ENCODE results near the gene FSTL4.
A peak's percentile ranks its signal among the peaks of the same experiment; 100 is the strongest.

FSTL4 gene

GRCh38 chr5:133389066-133389590 is 223.2 kb downstream of the FSTL4 start:
- no peak for DNase-seq

DNA sequence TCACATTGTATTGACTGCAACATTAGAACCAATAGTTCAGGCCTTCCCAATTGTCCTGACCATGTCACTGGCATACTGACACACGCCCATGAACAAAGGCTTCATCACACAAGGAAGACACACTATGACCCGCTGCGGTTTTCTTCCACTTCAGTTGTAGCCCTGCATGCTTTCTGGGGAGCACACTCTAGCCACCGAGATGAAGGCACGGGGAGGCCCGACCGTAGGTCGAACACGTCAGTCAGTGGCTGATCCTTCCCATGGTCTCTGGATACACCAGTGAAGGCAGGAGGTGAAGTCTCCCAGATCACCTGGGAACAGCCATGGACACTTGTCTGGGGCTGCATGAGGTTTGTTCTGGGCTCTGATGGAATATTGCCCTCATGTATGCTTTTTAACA is 224.7 kb downstream of the FSTL4 start:
- DNase-seq = no peak

- no peak for DNase-seq
Measured at GRCh38 chr5:133387091-133387490, 225.2 kb downstream of the FSTL4 start.

GRCh38 chr5:133386662-133387061 is 225.7 kb downstream of the FSTL4 start:
- peak in 1 of 56 donors; percentile 27 for DNase-seq

DNA sequence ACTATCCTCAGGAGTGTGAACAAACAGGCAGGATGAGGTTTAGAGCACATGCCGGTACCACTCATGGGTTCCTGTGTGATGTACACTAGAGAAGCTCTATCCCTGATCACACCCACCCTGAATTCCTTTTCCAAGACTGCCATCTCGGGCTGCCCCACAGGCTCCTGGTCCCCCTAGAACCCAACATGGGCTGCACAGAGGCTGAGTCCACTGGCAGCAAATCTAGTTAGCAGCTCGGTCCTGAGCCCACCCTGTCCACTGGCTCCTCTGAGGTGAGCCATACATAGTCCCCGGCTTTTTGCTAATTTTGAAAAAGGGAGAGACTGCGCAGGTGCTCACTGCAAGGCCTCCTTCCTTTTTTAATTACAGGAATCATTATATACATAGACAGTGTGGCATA is 227.0 kb downstream of the FSTL4 start:
- DNase-seq = no peak

DNA sequence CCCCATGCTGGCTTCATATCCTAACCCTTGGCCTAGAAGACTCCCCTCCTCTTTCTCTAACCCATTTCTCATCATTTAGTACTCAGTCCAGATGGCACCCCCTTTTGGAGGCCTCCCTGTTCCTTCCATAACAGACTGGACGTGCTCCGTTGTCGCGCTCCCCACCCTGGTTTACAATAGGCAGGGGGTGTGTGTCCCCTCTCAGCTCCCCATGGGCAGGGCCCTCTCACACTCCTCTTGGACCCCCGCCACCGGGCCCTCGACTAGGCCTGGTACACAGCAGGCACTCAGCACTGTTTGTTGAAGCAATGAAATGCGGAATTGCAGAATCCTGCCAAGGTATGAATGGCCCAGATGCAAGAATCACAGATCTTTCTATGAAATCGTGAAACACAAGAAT is 227.4 kb downstream of the FSTL4 start:
- DNase-seq = no peak

DNA sequence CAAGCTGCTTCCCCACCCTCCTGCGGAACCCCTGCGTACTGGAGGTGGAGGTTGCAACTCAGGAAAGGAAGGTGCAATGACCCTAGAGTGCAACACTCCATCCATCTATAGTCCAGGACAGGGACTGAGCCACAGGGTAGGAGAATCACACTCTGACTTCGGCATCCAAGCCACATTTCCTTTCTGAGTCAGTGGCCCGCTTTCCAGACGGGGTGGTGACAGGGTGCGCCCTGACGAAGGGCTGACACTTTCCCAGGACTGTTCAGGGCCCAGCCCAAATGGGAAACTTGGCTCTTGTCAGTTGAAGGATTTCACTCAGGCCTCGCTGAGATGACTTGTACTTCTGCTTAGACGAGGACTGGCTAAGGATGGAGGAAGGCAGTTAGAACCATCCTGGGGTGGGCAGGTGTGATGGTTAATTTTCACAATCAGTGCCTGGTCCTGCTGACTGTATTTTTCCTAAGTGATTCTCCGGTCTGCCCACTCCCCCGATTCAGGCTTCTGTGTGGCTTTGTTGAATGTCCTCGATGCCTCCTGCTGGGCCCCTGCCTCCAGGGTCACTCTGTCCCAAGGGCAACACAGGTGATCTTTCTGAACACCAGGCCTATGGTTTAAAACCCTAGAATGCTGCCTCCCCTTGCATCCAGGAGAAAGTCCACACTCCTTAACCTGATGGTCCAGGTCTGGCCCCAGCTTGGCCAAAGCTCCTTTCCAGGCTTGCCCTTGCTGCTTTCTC is 228.1 kb downstream of the FSTL4 start:
- no peak for DNase-seq

GRCh38 chr5:133383580-133383939 is 228.8 kb downstream of the FSTL4 start:
- DNase-seq = no peak

DNA sequence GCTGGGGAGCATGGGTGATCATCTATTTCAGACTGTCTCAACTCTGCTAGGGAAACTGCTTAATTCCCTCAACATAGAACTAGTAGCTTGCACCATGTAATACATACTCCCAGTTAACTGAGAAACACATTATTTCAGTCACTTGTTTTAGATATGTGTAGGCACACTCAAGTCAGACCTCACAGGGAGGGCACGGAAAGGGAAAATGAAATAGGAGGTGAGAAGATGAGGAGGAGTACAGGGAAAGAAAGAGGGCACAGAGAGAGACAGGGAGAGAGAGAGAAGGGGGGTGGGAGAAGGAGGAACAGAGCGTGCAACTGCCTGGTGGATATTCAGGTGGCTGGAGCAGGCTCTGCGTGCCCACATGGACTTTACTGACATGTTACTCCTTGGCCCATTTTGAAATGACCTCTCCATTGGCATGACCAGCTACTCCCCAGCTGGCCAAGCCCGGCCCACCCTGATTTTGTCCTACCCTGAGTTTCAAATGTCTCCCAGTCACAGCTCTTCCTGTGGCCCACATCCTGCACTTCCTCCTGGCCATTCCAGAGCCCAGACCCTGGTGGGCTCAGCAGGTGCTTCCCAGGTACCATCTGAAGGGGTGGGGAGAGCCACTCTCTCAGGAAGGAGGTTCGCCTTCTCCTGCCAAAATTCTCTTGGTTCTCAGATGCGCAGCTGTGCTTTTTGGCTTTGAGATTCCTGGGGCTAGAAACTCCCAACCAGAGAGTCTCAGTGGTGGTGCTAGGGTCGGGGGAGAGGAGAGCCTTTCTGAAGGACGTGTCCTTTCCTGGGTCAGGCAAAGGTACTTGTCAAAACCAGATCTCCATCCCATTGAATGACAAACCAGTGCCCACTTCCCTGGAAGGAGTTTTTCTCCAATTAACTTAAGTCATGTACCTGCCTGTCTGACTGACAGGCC is 229.4 kb downstream of the FSTL4 start:
- DNase-seq = peak in 3 of 56 donors; percentile 13 to 36 (median 16)

GRCh38 chr5:133381571-133382365 is 230.6 kb downstream of the FSTL4 start:
- peak in 1 of 56 donors; percentile 21 for DNase-seq

DNA sequence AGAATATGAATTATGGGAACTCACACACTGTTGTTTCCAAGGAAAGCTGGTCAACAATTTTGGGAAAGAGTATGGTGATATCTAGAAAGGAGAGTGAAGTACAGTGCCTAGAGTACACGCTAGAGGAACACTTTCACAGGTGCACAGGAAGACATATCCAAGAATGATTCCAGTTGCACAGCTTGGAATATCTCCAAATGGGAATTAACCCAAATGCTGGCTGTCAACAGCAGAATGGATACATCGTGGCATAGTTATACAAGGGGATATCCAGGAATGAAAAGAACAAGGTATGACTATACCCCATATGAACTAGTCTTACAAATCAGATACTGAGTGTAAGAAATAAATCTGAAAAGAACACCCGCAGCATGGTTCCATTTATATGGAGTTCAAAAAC is 231.3 kb downstream of the FSTL4 start:
- DNase-seq = no peak

- DNase-seq = no peak
Measured at GRCh38 chr5:133377736-133378135, 234.6 kb downstream of the FSTL4 start.

DNA sequence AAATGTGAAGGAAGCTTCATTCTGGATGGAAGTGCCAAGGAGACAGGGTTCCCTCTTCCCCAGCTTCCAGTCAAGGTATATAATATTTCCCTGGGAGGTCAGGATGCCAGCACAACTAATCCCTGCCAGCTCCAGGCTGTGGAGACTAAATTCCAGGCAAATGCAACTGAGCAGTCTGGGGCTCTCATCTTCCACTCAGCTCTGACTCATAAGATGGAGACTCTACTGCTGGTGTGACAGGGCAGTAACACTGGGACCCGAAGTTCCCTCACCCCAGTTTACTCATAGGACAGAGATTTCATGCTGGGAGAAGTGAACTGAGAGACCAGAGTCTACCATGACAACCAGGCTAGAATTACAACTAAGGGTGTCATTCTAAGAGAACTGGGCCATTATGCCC is 235.4 kb downstream of the FSTL4 start:
- no peak for DNase-seq

DNA sequence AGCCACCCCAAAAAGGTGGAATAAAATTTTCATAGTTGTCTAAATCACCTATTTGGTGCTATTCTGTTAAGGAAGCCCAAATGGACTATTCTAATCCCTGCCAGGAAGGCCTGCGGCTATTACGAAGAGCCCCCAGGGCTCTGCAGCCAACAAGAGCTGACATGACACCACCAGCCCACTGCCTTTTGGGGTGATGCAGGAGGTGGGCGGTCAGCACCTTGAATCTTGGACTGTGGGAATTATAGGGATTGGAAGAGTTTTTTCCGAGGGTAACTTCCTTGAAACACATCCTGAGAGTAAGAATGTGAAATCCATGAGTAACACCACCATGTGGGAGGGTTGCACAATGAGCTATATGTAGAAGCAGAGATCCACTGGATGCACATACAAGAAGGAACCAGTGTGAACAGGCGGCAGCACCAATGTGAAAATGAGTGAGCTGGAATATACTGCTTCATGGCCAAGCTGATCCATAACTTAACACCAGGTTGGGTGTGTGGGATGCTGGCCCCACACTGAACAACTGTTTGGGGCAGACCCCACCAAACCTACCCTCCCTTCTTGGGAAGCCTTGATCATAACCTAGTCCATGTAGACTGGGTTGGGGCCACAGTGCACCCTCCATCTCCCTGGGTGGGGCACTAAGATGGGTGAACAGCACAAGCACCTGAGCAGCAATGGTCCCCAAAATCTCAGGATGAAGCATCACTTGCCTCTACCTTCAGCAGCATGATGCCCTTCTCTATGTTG is 239.0 kb downstream of the FSTL4 start:
- peak in 1 of 56 donors; percentile 32 for DNase-seq

DNA sequence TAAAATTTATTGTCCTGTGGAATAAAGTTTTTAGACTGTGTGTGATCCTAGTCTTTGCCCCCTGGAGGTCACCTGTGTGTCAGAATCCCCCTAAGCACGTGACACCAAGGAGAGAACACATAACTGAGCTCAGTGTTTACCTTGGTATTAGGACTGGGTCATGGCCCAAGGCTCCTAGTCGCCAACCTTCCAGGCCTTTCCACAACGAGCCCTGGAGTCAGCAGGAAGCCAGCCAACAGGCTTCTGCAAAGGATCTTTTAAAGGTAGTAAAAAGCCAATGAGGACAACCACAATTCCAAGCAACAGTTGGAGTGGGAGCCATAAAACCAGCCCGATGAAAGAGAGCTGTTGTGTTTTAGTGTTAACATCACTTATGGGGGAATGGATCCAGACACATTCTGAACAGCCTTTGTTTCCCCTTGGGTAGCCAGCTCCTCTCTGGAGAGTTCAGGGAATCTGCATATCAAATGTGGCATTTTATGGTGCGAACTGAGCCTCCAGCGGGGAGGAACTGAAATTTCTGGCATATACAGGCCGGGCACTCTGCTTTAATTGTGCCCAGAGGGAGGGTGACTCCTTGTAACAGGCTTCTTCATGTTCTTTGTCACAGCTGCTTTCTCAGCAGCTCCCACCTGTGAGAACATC is 239.9 kb downstream of the FSTL4 start:
- no peak for DNase-seq

DNA sequence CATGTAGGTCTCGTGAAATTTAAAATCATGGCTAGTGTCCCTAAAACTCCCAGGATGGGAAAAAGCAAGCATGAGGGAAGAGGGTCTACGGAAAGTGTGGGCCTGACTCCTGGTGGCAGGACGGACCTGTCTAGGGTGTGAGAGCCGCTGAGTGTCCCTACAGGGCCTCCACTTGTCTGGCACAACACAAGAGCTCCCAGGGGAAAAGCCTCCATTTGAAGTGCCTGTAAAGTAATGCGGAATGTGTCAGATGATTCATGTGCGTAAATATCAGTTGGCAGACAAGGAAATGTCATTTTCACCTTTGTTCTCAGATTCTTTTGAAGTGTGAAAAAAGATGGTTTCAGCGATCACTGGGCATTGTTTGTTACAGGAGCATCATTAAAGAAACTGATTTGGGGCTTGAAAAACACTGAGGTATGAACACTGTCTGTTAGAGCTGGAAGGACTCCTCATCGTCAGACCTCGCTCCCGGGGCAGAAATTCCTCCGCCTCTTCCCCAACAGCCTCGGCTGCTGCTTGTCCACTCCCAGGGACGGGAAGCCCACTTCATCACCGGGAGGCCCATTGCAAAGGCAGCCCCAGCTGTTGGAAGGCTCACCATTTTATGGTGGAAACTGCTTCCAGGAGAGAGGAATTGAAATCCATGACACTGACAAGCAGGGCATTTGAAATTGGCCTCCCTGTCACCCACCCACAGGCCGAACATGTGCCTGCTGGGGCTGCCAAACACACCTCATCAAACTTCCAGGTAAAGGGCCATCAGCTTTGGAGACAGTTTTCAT is 240.8 kb downstream of the FSTL4 start:
- DNase-seq = no peak

DNA sequence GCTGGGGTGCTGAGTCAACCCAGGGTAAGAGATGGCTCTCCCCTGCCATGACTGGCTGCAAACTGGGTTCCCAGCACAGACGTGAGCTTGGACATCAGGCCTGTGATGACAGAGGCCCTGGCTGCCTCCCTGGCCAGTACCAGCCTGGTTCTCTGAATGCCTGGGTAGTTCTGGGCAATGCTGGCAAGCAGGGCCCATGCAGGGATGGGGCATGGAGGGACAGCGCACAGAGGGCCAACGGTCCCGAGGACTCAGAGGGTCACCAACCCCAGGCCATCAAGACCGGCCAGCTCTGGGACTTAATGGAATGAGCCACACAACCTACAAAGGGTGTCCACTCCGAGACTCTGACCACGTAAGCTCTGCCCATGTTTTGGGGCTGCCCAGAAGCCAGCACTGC is 241.4 kb downstream of the FSTL4 start:
- no peak for DNase-seq

DNA sequence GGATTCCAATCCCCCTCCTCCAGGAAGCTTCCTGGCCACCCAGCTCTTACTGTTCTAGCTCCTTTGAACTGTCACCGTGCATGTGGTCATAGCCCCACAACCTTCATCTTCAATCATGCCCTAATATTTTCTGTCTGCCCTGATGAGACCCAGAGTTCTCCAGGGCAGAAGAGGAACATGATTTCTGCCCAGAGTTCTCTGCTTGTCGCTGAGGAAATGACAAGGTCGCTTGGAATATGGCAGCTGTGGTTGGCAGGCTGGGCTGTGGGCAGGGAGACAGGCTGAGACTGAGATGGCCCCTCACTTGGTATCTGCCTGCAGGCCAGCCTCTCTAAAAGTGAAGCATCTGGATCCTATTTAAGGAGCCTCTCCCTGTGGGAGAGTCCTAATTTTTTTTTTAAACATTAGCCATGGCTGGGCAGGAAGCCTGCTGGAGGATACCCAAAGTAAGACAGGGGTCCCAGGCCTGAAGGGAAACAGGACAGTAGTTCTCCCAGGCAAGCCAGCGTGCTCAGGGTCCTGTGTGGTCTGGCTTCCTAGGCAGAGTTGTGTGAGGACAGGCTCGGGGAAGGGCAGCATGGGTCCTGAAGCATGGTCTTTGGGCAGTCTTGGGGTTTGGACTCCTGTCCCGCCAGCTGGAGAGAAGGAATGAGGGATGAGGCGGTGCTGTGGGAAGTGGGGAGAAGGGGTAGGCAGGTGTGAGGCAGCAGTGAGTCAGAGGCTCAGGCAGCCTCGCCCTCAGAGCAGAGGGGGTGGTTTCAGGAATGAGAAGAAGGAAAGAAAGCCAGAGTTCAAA is 242.1 kb downstream of the FSTL4 start:
- peak in 20 of 56 donors; percentile 6 to 70 (median 34) for DNase-seq

All from nucleus accumbens (tissue), 56 donors.